Retinal pigment epithelial cell (primary cell): Measurements from ENCODE around the gene P2RX3.

Source experiments
- DNase-seq: peaks from one replicate; pipeline ENCODE4 v3.0.0-alpha.2; 2010; ENCODE audit warnings: low read depth
- H3K4me3 ChIP-seq: 2 replicates; pipeline ENCODE4 v1.5.1; 2011; ENCODE audit warnings: mild to moderate bottlenecking, low read length, control low read depth, moderate library complexity
- TF ChIP-seq, protein P1 (sequence below): conservative IDR thresholded peaks from 2 replicates; pipeline ENCODE4 v1.5.1; 2011; ENCODE audit warnings: low read depth, low read length, control low read depth, inconsistent platforms

The P2RX3 gene

DNA sequence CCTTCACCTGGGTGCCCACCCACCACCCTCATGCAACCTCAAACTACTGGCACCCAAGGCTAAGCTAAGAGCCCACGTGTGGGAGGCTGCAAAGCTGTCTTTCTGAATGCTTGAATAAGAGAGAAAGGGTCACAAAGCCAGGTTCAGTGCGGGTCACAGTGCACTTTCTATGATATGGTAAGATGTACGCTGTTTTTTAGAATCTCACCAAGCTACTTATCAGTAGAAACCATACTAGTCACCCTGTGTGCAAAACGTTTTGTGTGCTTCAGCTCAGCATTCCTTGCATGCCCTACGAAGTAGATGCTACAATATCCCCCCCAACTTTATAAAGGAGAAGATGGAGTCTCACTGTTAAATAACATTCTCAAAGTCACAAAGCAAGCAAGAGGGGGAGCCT, 14.9 kb downstream of the P2RX3 start:
- TF ChIP-seq, protein P1, sequence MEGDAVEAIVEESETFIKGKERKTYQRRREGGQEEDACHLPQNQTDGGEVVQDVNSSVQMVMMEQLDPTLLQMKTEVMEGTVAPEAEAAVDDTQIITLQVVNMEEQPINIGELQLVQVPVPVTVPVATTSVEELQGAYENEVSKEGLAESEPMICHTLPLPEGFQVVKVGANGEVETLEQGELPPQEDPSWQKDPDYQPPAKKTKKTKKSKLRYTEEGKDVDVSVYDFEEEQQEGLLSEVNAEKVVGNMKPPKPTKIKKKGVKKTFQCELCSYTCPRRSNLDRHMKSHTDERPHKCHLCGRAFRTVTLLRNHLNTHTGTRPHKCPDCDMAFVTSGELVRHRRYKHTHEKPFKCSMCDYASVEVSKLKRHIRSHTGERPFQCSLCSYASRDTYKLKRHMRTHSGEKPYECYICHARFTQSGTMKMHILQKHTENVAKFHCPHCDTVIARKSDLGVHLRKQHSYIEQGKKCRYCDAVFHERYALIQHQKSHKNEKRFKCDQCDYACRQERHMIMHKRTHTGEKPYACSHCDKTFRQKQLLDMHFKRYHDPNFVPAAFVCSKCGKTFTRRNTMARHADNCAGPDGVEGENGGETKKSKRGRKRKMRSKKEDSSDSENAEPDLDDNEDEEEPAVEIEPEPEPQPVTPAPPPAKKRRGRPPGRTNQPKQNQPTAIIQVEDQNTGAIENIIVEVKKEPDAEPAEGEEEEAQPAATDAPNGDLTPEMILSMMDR = no peak
- no peak overlapping the region for H3K4me3 ChIP-seq
- no peak for DNase-seq

DNA sequence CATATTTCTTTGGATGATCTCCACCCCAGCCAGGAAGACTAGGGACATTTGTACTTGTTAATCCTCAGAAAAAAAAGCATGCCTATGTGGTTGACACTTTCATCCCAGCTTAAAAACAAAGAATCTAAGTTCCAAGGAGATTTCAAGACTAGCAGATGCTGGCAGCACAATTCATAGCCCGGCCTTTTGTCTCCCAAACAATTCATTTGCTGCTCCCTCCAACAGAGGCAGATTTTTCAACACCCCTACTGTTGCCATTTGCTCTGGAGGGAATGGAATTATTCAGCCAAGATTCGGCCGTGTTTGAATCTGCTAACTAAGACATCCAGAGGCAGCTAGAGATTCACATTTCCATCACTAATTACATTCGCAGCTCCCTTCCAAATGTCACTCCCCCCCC, 15.3 kb downstream of the P2RX3 start:
- TF ChIP-seq, protein P1 = no peak
- no peak overlapping the region for H3K4me3 ChIP-seq
- DNase-seq = no peak

GRCh38 chr11:57353852-57354251, 15.7 kb downstream of the P2RX3 start:
- no peak for DNase-seq
- H3K4me3 ChIP-seq = no peak overlapping the region
- TF ChIP-seq, protein P1 = no peak

GRCh38 chr11:57354699-57355098, 16.5 kb downstream of the P2RX3 start:
- no peak for DNase-seq
- TF ChIP-seq, protein P1 = no peak
- H3K4me3 ChIP-seq = no peak overlapping the region

DNA sequence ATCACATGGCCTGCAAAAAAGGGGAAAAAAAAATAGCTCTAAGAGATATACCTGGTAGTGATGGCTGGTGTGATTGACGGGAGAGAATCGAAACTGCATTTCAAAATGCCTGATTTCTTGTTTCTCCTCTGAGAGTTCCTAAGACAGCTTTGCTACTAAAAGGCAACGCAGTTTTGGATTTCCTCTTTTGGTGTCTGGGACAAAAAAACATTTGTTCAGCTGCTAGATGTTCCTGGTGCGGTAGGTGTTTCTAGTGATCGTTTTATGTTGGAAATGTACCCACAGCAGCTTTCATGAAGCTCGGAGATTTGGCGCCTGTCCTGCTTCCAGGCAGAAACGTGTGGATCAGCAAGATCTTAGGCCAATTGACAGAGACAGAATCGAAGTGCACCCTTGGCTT, 18.1 kb downstream of the P2RX3 start:
- TF ChIP-seq, protein P1 = no peak
- no peak for DNase-seq
- H3K4me3 ChIP-seq = no peak overlapping the region

DNA sequence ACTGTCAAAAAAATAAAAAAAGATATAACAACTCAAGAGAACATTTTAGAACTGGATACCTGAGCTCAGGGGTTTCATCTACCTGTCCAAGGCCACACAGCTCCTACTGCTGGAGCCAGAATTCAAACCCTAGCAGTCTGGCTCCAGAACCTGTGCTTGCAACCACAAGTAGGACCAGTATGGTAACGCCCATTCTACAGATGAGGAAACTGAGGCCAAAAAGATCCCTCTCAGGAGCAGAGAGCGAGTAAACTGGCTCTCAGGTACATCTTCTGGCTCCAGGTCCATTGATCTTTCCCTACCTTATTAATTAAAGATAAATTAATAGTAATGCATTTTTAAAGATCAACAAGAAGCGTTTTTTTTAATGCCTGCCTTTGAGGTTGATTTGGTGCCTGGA, 19.2 kb downstream of the P2RX3 start:
- TF ChIP-seq, protein P1 = no peak
- H3K4me3 ChIP-seq = no peak overlapping the region
- DNase-seq = no peak

DNA sequence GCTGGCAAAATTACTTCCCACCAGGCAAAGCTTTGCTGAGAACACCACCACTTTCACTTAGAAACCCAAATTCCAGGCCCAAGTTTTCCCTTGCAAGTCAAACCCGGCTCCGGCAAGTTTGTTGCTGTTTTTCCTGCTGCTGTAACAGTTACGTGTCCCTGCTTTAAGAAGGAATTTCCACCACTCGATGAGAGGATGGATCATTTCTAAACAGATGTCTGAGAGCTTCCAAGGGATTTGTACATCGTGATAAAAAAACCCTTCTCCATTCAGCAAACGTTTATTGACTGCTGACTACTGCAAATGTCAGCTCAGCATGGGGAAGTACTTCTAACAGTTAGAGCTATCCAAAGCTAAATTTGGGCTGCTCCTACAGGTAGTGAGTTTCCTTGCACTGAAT, 19.7 kb downstream of the P2RX3 start:
- TF ChIP-seq, protein P1 = no peak
- no peak for DNase-seq
- H3K4me3 ChIP-seq = no peak overlapping the region
